ENCODE data around the gene GPR142.

DNA sequence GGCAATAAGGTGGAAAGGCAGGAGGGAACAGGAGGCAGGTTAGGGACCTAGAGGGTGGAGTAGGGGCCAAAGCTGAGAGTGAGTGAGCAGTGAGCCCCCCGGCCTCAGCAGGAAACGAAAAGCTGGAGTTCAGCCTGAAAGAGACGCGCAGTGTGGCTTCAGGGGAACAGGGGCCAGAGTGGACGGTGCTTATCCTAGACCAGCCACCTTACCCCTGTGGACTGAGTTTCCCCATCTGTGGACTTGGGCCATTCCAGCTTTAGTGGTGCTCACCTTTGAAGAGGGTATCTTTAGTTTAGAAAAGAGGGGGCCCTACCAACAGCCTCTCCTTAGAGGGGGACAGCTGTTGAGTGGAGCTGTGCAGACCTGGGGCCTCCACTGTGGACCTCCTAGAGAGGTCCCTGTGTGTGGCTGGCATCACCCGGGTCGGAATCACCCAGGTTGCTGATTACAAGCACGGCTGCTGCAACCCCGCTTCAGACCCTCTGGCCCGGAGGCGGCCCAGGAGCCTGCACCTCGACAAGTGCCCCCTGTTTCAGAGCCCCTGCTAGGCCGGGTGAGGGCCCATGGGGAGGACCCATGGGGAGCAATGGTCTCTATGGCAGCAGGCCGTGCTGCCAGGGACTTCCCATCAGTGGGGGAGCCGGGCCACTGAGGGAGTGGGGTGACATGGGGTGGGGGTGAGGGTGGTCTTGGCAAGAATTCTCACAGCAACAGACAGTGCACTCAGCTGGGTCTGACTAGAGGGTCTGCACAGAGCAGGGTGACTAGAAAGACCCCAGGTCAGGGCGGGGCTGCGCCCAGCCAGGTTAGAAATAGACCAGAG lies 2.6 kb downstream of the GPR142 start:
- TF ChIP-seq, protein P1, sequence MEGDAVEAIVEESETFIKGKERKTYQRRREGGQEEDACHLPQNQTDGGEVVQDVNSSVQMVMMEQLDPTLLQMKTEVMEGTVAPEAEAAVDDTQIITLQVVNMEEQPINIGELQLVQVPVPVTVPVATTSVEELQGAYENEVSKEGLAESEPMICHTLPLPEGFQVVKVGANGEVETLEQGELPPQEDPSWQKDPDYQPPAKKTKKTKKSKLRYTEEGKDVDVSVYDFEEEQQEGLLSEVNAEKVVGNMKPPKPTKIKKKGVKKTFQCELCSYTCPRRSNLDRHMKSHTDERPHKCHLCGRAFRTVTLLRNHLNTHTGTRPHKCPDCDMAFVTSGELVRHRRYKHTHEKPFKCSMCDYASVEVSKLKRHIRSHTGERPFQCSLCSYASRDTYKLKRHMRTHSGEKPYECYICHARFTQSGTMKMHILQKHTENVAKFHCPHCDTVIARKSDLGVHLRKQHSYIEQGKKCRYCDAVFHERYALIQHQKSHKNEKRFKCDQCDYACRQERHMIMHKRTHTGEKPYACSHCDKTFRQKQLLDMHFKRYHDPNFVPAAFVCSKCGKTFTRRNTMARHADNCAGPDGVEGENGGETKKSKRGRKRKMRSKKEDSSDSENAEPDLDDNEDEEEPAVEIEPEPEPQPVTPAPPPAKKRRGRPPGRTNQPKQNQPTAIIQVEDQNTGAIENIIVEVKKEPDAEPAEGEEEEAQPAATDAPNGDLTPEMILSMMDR (IDR thresholded peaks at IDR 0.05), result no peak
- TF ChIP-seq POLR2A (IDR thresholded peaks at IDR 0.05), result no peak

Measured in suprapubic skin (tissue), 3 donors.